SK-N-SH (cell line): ENCODE measurements around the gene RNU6-9. TPM values are rescaled to one million over a fixed set of nuclear protein-coding genes. Genes with fewer than 3 reads are reported as not detected.
A peak's percentile ranks its signal among the peaks of the same experiment; 100 is the strongest.

Source experiments
- CTCF ChIA-PET: fragments of 300-600, 350-600 bp; formaldehyde crosslinking; extraction: SDS; loops from one replicate; lab custom pipeline; 2021; lab: Yijun Ruan, JAX
- POLR2A ChIA-PET: fragments of 350-600 bp; sonication (Branson Sonifier 250); formaldehyde crosslinking; extraction: SDS; loops from one replicate; lab custom pipeline; 2020; ENCODE audit warnings: antibody characterized with exemption, inconsistent platforms; lab: Yijun Ruan, JAX
- DNase-seq: peaks from one replicate; pipeline ENCODE4 v3.0.0; 2012
- H2AFZ ChIP-seq: fragments of 200-600 bp; sonication (generic); 2 replicates; pipeline ENCODE4 v1.8.1; 2016; ENCODE audit warnings: antibody characterized with exemption, mild to moderate bottlenecking, low read depth
- H3F3A ChIP-seq: fragments of 200-600 bp; sonication (generic); replicated peaks from 2 replicates; pipeline ENCODE3; 2016; ENCODE audit warnings: antibody characterized with exemption, mild to moderate bottlenecking; ENCODE audit not compliant: insufficient read depth
- H3K27ac ChIP-seq, 2 experiments: fragments of 200-500 bp in 1 of 2; fragments of 200-600 bp in 1 of 2; sonication (Bioruptor generic) in 1 of 2; sonication (generic), shearing (Covaris generic) in 1 of 2; 2 replicates each; pipeline versions ENCODE4 v1.5.1 to v1.6.1; 2014 to 2016; ENCODE audit warnings: low read depth in 2 of 2, inconsistent platforms in 1 of 2, low read length in 1 of 2, mild to moderate bottlenecking in 1 of 2, mixed read lengths in 1 of 2
- H3K27me3 ChIP-seq: fragments of 200-600 bp; sonication (generic), shearing (Covaris generic); 2 replicates; pipeline ENCODE4 v1.6.1; 2016; ENCODE audit warnings: mixed run types; ENCODE audit not compliant: insufficient read depth
- H3K36me3 ChIP-seq, 2 experiments: fragments of 200-500 bp in 1 of 2; fragments of 200-600 bp in 1 of 2; sonication (Bioruptor generic) in 1 of 2; sonication (generic) in 1 of 2; replicated peaks in 1 of 2; 2 replicates each; pipeline versions ENCODE3 to v1.5.1; 2014 to 2016; ENCODE audit warnings: low read length in 1 of 2, mild to moderate bottlenecking in 1 of 2; ENCODE audit not compliant: insufficient read depth in 2 of 2, control insufficient read depth in 1 of 2
- H3K4me1 ChIP-seq, 2 experiments: fragments of 200-500 bp in 1 of 2; fragments of 200-600 bp in 1 of 2; sonication (Bioruptor generic) in 1 of 2; sonication (generic), shearing (Covaris generic) in 1 of 2; 2 replicates each; pipeline versions ENCODE4 v1.5.1 to v1.6.1; 2014 to 2016; ENCODE audit warnings: low read depth in 1 of 2, low read length in 1 of 2, mixed run types in 1 of 2; ENCODE audit not compliant: insufficient read depth in 2 of 2, control insufficient read depth in 1 of 2
- H3K4me2 ChIP-seq: fragments of 200-600 bp; sonication (generic), shearing (Covaris generic); 2 replicates; pipeline ENCODE4 v1.6.1; 2017; ENCODE audit warnings: mixed run types
- H3K4me3 ChIP-seq, 2 experiments: fragments of 200-500 bp in 1 of 2; fragments of 200-600 bp in 1 of 2; sonication (Bioruptor generic) in 1 of 2; sonication (generic), shearing (Covaris generic) in 1 of 2; 2 replicates each; pipeline versions ENCODE4 v1.5.1 to v1.8.1; 2014 to 2016; ENCODE audit warnings: low read depth in 2 of 2, inconsistent platforms in 1 of 2, low read length in 1 of 2, mild to moderate bottlenecking in 1 of 2, mixed read lengths in 1 of 2, moderate library complexity in 1 of 2
- H3K79me2 ChIP-seq: fragments of 200-600 bp; sonication (generic); 2 replicates; pipeline ENCODE4 v1.8.1; 2017; ENCODE audit warnings: mild to moderate bottlenecking; ENCODE audit not compliant: insufficient read depth
- H3K9ac ChIP-seq: fragments of 200-600 bp; sonication (generic); 2 replicates; pipeline ENCODE4 v1.6.1; 2017; ENCODE audit warnings: mixed run types
- H3K9me2 ChIP-seq: fragments of 200-600 bp; sonication (generic); 2 replicates; pipeline ENCODE4 v1.6.1; 2017; ENCODE audit warnings: mixed run types
- H3K9me3 ChIP-seq: fragments of 200-600 bp; sonication (generic); 2 replicates; pipeline ENCODE4 v1.6.1; 2017; ENCODE audit warnings: mixed run types, mild to moderate bottlenecking, moderate library complexity
- H4K20me1 ChIP-seq: fragments of 200-600 bp; sonication (generic); 2 replicates; pipeline ENCODE4 v1.6.1; 2017; ENCODE audit warnings: mild to moderate bottlenecking, mixed run types; ENCODE audit not compliant: insufficient read depth
- ELF1 ChIP-seq: IDR thresholded peaks from 2 replicates; pipeline ENCODE4 v1.4.0; 2012
- EZH2phosphoT487 ChIP-seq: fragments of 200-600 bp; sonication (generic); IDR thresholded peaks from 2 replicates; pipeline ENCODE4 v1.6.1; 2017; ENCODE audit warnings: low read depth, mixed run types, mild to moderate bottlenecking, antibody characterized with exemption, moderate library complexity, borderline replicate concordance
- FOXJ3 ChIP-seq: sonication (generic); formaldehyde crosslinking; IDR thresholded peaks from 2 replicates; pipeline ENCODE4 v1.5.1; 2020; ENCODE audit warnings: mild to moderate bottlenecking, missing genetic modification reagents
- GATA2 ChIP-seq: sonication (generic); formaldehyde crosslinking; IDR thresholded peaks from 2 replicates; pipeline ENCODE4 v1.5.0; 2020; ENCODE audit warnings: mild to moderate bottlenecking, missing genetic modification reagents
- IRF3 ChIP-seq: fragments of 150-350 bp; IDR thresholded peaks from 2 replicates; pipeline ENCODE4 v1.6.1; 2016; ENCODE audit warnings: mild to moderate bottlenecking, low read depth, low read length
- JUND ChIP-seq: IDR thresholded peaks from 2 replicates; pipeline ENCODE4 v1.4.0; 2012
- MXI1 ChIP-seq: IDR thresholded peaks from 2 replicates; pipeline ENCODE4 v1.6.1; 2012; ENCODE audit warnings: mild to moderate bottlenecking, low read depth, low read length, improper control_type of control experiment
- RAD21 ChIP-seq: IDR thresholded peaks from 2 replicates; pipeline ENCODE4 v1.6.1; 2012; ENCODE audit warnings: mild to moderate bottlenecking, low read length
- RFX5 ChIP-seq: IDR thresholded peaks from 2 replicates; pipeline ENCODE4 v1.6.1; 2012; ENCODE audit warnings: mild to moderate bottlenecking, improper control_type of control experiment, low read length
- RXRA ChIP-seq: IDR thresholded peaks from 2 replicates; pipeline ENCODE4 v1.4.0; 2012; ENCODE audit warnings: low read depth, mild to moderate bottlenecking, borderline replicate concordance
- SIN3A ChIP-seq: IDR thresholded peaks from 2 replicates; pipeline ENCODE4 v1.6.1; 2012; ENCODE audit warnings: low read depth, mild to moderate bottlenecking, low read length, moderate library complexity, borderline replicate concordance
- YY1 ChIP-seq: IDR thresholded peaks from 2 replicates; pipeline ENCODE4 v1.4.0; 2012; ENCODE audit warnings: low read depth, mild to moderate bottlenecking
- WGBS: methylation state at CpG from one replicate; pipeline ENCODE4 v1.1.6; 2017; ENCODE audit warnings: low lambda C conversion rate; 5-methylcytosine and 5-hydroxymethylcytosine counted together
- polyA plus RNA-seq, 3 experiments: library from polyadenylated mRNA; depleted of rRNA; stranded (reverse); fragments of >200 nt; gene quantifications; 2 replicates each; pipeline ENCODE4 v1.2.3, GENCODE V29; 2012
- TF ChIP-seq, protein P1 (sequence below): IDR thresholded peaks from 2 replicates; pipeline ENCODE4; 2012
- TF ChIP-seq, protein P2 (sequence below): IDR thresholded peaks from 2 replicates; pipeline ENCODE4 v1.4.0; 2012; ENCODE audit warnings: low read depth
- TF ChIP-seq, protein P3 (sequence below): fragments of 200-600 bp; sonication (generic); IDR thresholded peaks from 2 replicates; pipeline ENCODE4 v1.6.1; 2017; ENCODE audit warnings: antibody characterized with exemption, mild to moderate bottlenecking, moderate library complexity

The RNU6-9 gene
- polyA plus RNA-seq, 1 of the 3 experiments (the other 2 are of a cell fraction) = not detected

- no peaks in the 10 kb centered on the region for H3K9me2 ChIP-seq
- no peak overlapping the region for H3K9ac ChIP-seq
- TF ChIP-seq, protein P1, sequence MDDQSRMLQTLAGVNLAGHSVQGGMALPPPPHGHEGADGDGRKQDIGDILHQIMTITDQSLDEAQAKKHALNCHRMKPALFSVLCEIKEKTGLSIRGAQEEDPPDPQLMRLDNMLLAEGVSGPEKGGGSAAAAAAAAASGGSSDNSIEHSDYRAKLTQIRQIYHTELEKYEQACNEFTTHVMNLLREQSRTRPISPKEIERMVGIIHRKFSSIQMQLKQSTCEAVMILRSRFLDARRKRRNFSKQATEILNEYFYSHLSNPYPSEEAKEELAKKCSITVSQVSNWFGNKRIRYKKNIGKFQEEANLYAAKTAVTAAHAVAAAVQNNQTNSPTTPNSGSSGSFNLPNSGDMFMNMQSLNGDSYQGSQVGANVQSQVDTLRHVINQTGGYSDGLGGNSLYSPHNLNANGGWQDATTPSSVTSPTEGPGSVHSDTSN = no peak
- no peak for TF ChIP-seq ELF1
- no peak for TF ChIP-seq RXRA
- TF ChIP-seq, protein P2, sequence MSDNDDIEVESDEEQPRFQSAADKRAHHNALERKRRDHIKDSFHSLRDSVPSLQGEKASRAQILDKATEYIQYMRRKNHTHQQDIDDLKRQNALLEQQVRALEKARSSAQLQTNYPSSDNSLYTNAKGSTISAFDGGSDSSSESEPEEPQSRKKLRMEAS = no peak
- TF ChIP-seq GATA2 (CRISPR knock-in tag) = no peak
- TF ChIP-seq RFX5 = no peak
- TF ChIP-seq EZH2phosphoT487 = no peak
- no peak for TF ChIP-seq MXI1
- TF ChIP-seq JUND = no peak
- no peak for TF ChIP-seq FOXJ3 (CRISPR knock-in tag)
- no peak for TF ChIP-seq SIN3A
- H3K4me1 ChIP-seq = peaks cover 0 to 8% of the 10 kb centered on the region in 2 experiments; a peak in 1 of 4 replicates
- H3K36me3 ChIP-seq = no peaks in the 10 kb centered on the region
- no peak overlapping the region for H3K4me3 ChIP-seq
- peaks cover 71% of the 10 kb centered on the region for H3K27me3 ChIP-seq
- H3F3A ChIP-seq = peaks cover 13% of the 10 kb centered on the region
- no peaks in the 10 kb centered on the region for H4K20me1 ChIP-seq
- no peak overlapping the region for H2AFZ ChIP-seq
- H3K9me3 ChIP-seq = no peaks in the 10 kb centered on the region
- WGBS = 20% methylated on average over 5 of the region's 13 CpGs
- no peak for DNase-seq
- POLR2A ChIA-PET = interaction anchor here (0.9 kb wide), 1 partner anchor 55 kb away, joined by 3 read pairs; no protein-coding TSS in a partner anchor
- no peaks in the 10 kb centered on the region for H3K79me2 ChIP-seq
- CTCF ChIA-PET = interaction anchor here (0.9 to 1.4 kb wide), 7 partner anchors 9 to 70 kb away, joined by 3 to 7 read pairs (median 4); partner anchors contain the start of gene CFD
- H3K4me2 ChIP-seq = peak overlapping the region; percentile 44; the same call in 1 of the 2 replicates
- H3K27ac ChIP-seq = no peak overlapping the region
Measured at GRCh38 chr19:850979-851335, 42.3 kb upstream of the RNU6-9 start.

- POLR2A ChIA-PET = no interaction called here
- 13% methylated on average over 26 of the region's 55 CpGs for WGBS
Measured at GRCh38 chr19:852136-853013, 40.9 kb upstream of the RNU6-9 start, which contains the start of gene ELANE. TSS of gene ELANE (plus strand) at chr19:852303. CDS start at chr19:852329, 26 bp downstream.

More at GRCh38 chr19:852136-853013, 40.9 kb upstream of the RNU6-9 start, which contains the start of gene ELANE:
- Histone ChIP-seq H3K4me1 (peaks cover 0 to 8% of the 10 kb centered on the region in 2 experiments; a peak in 1 of 4 replicates), H3K79me2 (no peaks in the 10 kb centered on the region), H3K4me3 (no peak within 1 kb of the TSS), H3K9me3 (no peaks in the 10 kb centered on the region), H3K9me2 (no peaks in the 10 kb centered on the region), H4K20me1 (no peaks in the 10 kb centered on the region), H3K27me3 (peaks cover 58% of the 10 kb centered on the region), H3K27ac (no peak within 1 kb of the TSS), H3K4me2 (no peak within 1 kb of the TSS), H3F3A (peaks cover 11% of the 10 kb centered on the region), H2AFZ (no peak within 1 kb of the TSS), H3K36me3 (no peaks in the 10 kb centered on the region), H3K9ac (no peak within 1 kb of the TSS)
- no peak for DNase-seq
- CTCF ChIA-PET = interaction anchor here (1.6 kb wide), 1 partner anchor 11 kb away, joined by 6 read pairs; no protein-coding TSS in a partner anchor
- TF ChIP-seq EZH2phosphoT487 (no peak), IRF3 (no peak), YY1 (no peak), ELF1 (no peak), RAD21 (no peak), FOXJ3 (CRISPR knock-in tag) (no peak)
- TF ChIP-seq, protein P3, sequence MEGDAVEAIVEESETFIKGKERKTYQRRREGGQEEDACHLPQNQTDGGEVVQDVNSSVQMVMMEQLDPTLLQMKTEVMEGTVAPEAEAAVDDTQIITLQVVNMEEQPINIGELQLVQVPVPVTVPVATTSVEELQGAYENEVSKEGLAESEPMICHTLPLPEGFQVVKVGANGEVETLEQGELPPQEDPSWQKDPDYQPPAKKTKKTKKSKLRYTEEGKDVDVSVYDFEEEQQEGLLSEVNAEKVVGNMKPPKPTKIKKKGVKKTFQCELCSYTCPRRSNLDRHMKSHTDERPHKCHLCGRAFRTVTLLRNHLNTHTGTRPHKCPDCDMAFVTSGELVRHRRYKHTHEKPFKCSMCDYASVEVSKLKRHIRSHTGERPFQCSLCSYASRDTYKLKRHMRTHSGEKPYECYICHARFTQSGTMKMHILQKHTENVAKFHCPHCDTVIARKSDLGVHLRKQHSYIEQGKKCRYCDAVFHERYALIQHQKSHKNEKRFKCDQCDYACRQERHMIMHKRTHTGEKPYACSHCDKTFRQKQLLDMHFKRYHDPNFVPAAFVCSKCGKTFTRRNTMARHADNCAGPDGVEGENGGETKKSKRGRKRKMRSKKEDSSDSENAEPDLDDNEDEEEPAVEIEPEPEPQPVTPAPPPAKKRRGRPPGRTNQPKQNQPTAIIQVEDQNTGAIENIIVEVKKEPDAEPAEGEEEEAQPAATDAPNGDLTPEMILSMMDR = no peak
